Right cardiac atrium (tissue), 5 donors: ENCODE data around the gene KMT2E. TPM values are rescaled to one million over a fixed set of nuclear protein-coding genes. Genes with fewer than 3 reads are reported as not detected.
"Not testable (repeated sequence)": the region's sequence is repeated elsewhere in the genome, so short reads cannot be mapped to it uniquely, and the experiment has no call there.

ENCODE experiments used
- ATAC-seq, 2 donors: fragments of 200-7000 bp; cut with Tn5 transposase; one replicate each; pipeline versions ENCODE4 v1.8.0 to v1.9.1; 2020; ENCODE audit warnings: moderate library complexity in 2 of 2, mild to moderate bottlenecking in 1 of 2
- DNase-seq, 3 donors: peaks; one replicate each; pipeline ENCODE4 v3.0.0-alpha.2; 2020
- H3K27ac ChIP-seq: one replicate; pipeline ENCODE4 v1.5.1; 2013; ENCODE audit warnings: mild to moderate bottlenecking, low read length, control low read depth, moderate library complexity
- H3K27me3 ChIP-seq: one replicate; pipeline ENCODE4 v1.6.1; 2013; ENCODE audit not compliant: control insufficient read depth, insufficient read depth
- H3K4me1 ChIP-seq: one replicate; pipeline ENCODE4 v1.6.1; 2013; ENCODE audit warnings: low read length; ENCODE audit not compliant: control insufficient read depth, insufficient read depth
- H3K4me3 ChIP-seq: one replicate; pipeline ENCODE4 v1.5.1; 2013; ENCODE audit warnings: low read length, control low read depth
- H3K9me3 ChIP-seq: one replicate; pipeline ENCODE4 v1.6.1; 2013; ENCODE audit warnings: low read length; ENCODE audit not compliant: control insufficient read depth
- WGBS: extraction: QIAGEN DNeasy Blood & Tissue Kit; methylation state at CpG from one replicate; pipeline ENCODE4 v1.1.7; 2013; 5-methylcytosine and 5-hydroxymethylcytosine counted together
- intact Hi-C, 4 donors: fragments of 100-400 bp; cut with DNase I; formaldehyde crosslinking; loops; one replicate each; pipeline versions ENCODE4 v1.11.0 to v1.14.0; 2022 to 2023
- polyA plus RNA-seq: library from polyadenylated mRNA; stranded (reverse); fragments of 200-250 nt; gene quantifications from one replicate; pipeline ENCODE4 v1.2.3, GENCODE V29; 2013
- total RNA-seq, 4 donors: library from RNA; stranded (reverse); fragmentation: NEBNext Ultra II Directional; extraction: Animal tissue kit (Norgen Biotek cat#: 25700); gene quantifications; one replicate each; pipeline ENCODE4 v1.2.1, GENCODE V29; 2021
- donor health status: healthy with polysubstance abuse.
- donor health status: DM: no; HTN: yes; CAD: no.
- donor health status: DM: no; HTN: no; CAD: no.
- donor health status: DM: no; HTN: yes; CAD: no; lungs with severe emphysema.
- donor health status: DM: yes; HTN: yes; CAD: no.

The KMT2E gene
- total and polyA plus RNA-seq, 5 donors, result 17.8 to 73.1 (median 57.2) TPM

DNA sequence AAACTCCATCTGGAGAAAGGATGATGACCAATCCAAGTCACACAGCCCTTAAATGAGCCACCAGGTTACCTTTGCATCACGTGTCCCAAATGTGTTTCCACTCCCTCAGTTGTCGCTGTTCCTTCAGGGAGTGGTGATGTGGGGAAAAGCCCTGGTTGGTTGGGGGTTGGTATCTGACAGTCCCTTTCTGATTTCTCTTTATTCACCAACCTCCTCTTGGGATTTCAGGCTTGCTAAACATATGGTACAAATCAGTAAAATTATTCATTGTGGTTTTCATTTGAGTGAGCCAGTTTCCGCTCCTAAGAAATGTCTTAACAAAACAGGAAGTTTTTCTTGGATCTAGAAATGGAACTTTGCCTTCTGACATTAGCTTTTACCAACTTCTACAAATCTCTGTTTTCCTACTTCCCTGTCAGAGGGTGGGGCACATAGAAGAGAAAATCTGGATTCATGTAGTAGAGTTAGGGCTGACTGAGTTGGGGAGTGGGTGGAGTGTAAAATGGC, 40.0 kb upstream of the KMT2E start:
- intact Hi-C loops, result no loop called here
- Histone ChIP-seq H3K9me3 (no peaks in the 10 kb centered on the region), H3K27ac (peak overlapping the region; percentile 82), H3K4me1 (peaks cover 11% of the 10 kb centered on the region), H3K27me3 (no peaks in the 10 kb centered on the region), H3K4me3 (no peak overlapping the region)
- ATAC-seq (peak; percentile 62 to 81), DNase-seq (no peak)
- WGBS, result 37% methylated on average over 3 of the region's 3 CpGs

DNA sequence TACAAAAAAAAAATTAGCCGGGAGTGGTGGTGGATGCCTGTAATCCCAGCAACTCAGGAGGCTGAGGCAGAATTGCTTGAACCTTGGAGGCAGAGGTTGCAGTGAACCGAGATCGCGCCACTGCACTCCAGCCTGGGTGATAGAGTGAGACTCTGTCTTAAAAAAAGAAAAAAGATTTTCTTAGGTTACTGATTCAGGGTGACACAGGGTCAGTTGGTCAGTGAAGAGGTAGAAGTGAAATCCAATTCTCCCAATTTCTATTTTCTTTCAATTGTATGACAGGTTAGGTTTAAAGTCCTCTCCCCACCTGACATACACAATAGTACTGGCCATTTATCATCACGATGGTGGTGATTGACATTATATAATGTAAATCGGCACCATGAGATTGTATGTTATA, 38.5 kb upstream of the KMT2E start:
- WGBS, result 97% methylated on average over 6 of the region's 6 CpGs
- intact Hi-C loops, result not testable (repeated sequence)

DNA sequence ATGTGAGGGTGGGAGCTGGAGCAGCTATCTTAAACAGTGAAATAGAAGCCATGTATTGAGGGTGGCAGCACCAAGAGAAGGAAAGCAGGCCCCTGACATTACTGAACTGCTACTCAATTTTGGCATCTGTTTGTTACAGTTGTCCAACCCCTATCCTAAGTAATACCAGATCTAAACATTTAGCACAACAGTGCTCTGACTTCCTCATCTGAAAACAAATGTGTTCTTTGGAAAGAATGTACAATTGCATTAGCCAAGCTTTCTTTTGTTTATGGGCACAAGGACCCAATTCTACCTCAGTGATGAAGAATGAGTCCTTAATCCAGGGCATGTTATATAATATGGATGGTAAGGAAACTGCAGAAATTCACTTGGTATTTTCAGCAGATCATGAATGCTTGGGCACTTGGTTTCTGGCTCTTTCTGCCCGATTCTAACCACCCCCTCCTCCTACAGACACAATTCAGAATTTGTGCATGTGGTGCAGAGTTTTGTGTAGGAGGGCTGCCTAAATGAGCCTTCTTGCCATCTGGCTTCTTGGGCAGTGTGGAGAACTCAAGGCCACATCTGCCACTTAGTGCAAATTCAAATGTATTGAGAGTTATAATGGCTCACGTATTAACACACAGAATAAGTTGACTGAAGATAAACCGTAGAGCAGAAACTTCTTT, 36.9 kb upstream of the KMT2E start:
- DNase-seq (no peak), ATAC-seq (no peak)
- no peaks in the 10 kb centered on the region for H3K9me3 ChIP-seq
- H3K4me1 ChIP-seq, result peaks cover 17% of the 10 kb centered on the region
- H3K27ac ChIP-seq, result peak overlapping the region; percentile 84
- intact Hi-C loops, result no loop called here
- H3K4me3 ChIP-seq, result no peak overlapping the region
- H3K27me3 ChIP-seq, result no peaks in the 10 kb centered on the region
- WGBS, result 60% methylated on average over 3 of the region's 3 CpGs

More for the DNA sequence above, 38.5 kb upstream of the KMT2E start:
- H3K4me1 ChIP-seq, result peaks cover 17% of the 10 kb centered on the region
- H3K27me3 ChIP-seq, H3K27ac ChIP-seq, ATAC-seq, H3K9me3 ChIP-seq, DNase-seq, H3K4me3 ChIP-seq: not testable (repeated sequence)

- Histone ChIP-seq H3K4me3 (no peak overlapping the region), H3K27ac (no peak overlapping the region), H3K27me3 (no peaks in the 10 kb centered on the region), H3K4me1 (peaks cover 17% of the 10 kb centered on the region), H3K9me3 (no peaks in the 10 kb centered on the region)
- 11% methylated on average over 1 of the region's 1 CpG for WGBS
- DNase-seq, result peak in 2 of 3 donors; percentile 45 to 73
- ATAC-seq, result peak; percentile 61 to 65
- intact Hi-C loops, result no loop called here
Observed at GRCh38 chr7:104978460-104978859, 35.5 kb upstream of the KMT2E start.

GRCh38 chr7:104979167-104979841, 34.7 kb upstream of the KMT2E start:
- DNase-seq (peak in 2 of 3 donors; percentile 63 to 78), ATAC-seq (peak; percentile 34 to 46)
- peak overlapping the region; percentile 71 for H3K27ac ChIP-seq
- intact Hi-C loops, result no loop called here
- H3K27me3 ChIP-seq, result no peaks in the 10 kb centered on the region
- H3K9me3 ChIP-seq, result no peaks in the 10 kb centered on the region
- no peak overlapping the region for H3K4me3 ChIP-seq
- WGBS, result 38% methylated on average over 4 of the region's 4 CpGs
- H3K4me1 ChIP-seq, result peaks cover 16% of the 10 kb centered on the region

GRCh38 chr7:104980440-104980839, 33.6 kb upstream of the KMT2E start:
- WGBS, result 80% methylated on average over 5 of the region's 5 CpGs
- Histone ChIP-seq H3K4me1 (peaks cover 14% of the 10 kb centered on the region), H3K4me3 (no peak overlapping the region), H3K9me3 (no peaks in the 10 kb centered on the region), H3K27ac (no peak overlapping the region), H3K27me3 (no peaks in the 10 kb centered on the region)
- ATAC-seq, result no peak
- intact Hi-C loops, result no loop called here
- DNase-seq, result no peak

- H3K27ac ChIP-seq, result no peak overlapping the region
- DNase-seq (no peak), ATAC-seq (no peak)
- H3K4me1 ChIP-seq, result peaks cover 14% of the 10 kb centered on the region
- intact Hi-C loops, result no loop called here
- 31% methylated on average over 4 of the region's 4 CpGs for WGBS
- H3K9me3 ChIP-seq, result no peaks in the 10 kb centered on the region
- H3K27me3 ChIP-seq, result no peaks in the 10 kb centered on the region
- H3K4me3 ChIP-seq, result no peak overlapping the region
Observed at GRCh38 chr7:104980841-104981671, 32.9 kb upstream of the KMT2E start.

- Histone ChIP-seq H3K27me3 (no peaks in the 10 kb centered on the region), H3K4me1 (peaks cover 14% of the 10 kb centered on the region), H3K9me3 (no peaks in the 10 kb centered on the region), H3K4me3 (no peak overlapping the region), H3K27ac (no peak overlapping the region)
- DNase-seq (no peak), ATAC-seq (no peak)
- intact Hi-C loops, result no loop called here
- 60% methylated on average over 1 of the region's 1 CpG for WGBS
Observed at GRCh38 chr7:104981672-104982037, 32.4 kb upstream of the KMT2E start.

- Histone ChIP-seq H3K27ac (peak overlapping the region; percentile 99), H3K9me3 (no peaks in the 10 kb centered on the region), H3K4me3 (peak overlapping the region; percentile 82), H3K27me3 (no peaks in the 10 kb centered on the region), H3K4me1 (peaks cover 11% of the 10 kb centered on the region)
- no peak for DNase-seq
- intact Hi-C loops, result no loop called here
- 36% methylated on average over 5 of the region's 5 CpGs for WGBS
- no peak for ATAC-seq
Observed at GRCh38 chr7:104982308-104983075, 31.5 kb upstream of the KMT2E start.

- 21% methylated on average over 13 of the region's 13 CpGs for WGBS
- intact Hi-C loops, result no loop called here
- H3K27ac ChIP-seq, result peak overlapping the region; percentile 99
- peaks cover 8% of the 10 kb centered on the region for H3K4me1 ChIP-seq
- DNase-seq (no peak), ATAC-seq (no peak)
- peak overlapping the region; percentile 82 for H3K4me3 ChIP-seq
- H3K27me3 ChIP-seq, result no peaks in the 10 kb centered on the region
- no peaks in the 10 kb centered on the region for H3K9me3 ChIP-seq
Observed at GRCh38 chr7:104983076-104983577, 30.9 kb upstream of the KMT2E start.
